SK-N-SH treated with all-trans-retinoic acid at 6 μM for 48 hours (cell line): ENCODE data around the gene KCNT1.

Experiments
- ATAC-seq: fragments of 200-7000 bp; cut with Tn5 transposase; 3 replicates; pipeline ENCODE4 v1.9.1; 2020; ENCODE audit warnings: mild to moderate bottlenecking, moderate library complexity
- ARNTL ChIP-seq: fragments of 450-650 bp; formaldehyde crosslinking; IDR thresholded peaks from 2 replicates; pipeline ENCODE4 v1.5.0; 2020; ENCODE audit warnings: low read depth, mild to moderate bottlenecking, moderate library complexity, borderline replicate concordance
- BACH2 ChIP-seq: fragments of 250-450 bp; sonication (Bioruptor Pico); IDR thresholded peaks from 2 replicates; pipeline ENCODE4 v1.9.0; 2021; ENCODE audit warnings: mild to moderate bottlenecking, borderline replicate concordance
- CSDC2 ChIP-seq: fragments of 250-450 bp; sonication (Bioruptor Pico); IDR thresholded peaks from 2 replicates; pipeline ENCODE4 v1.5.0; 2020; ENCODE audit warnings: mild to moderate bottlenecking, moderate library complexity
- GLIS3 ChIP-seq: fragments of 250-450 bp; sonication (Bioruptor Pico); IDR thresholded peaks from 2 replicates; pipeline ENCODE4 v1.5.0; 2020; ENCODE audit warnings: mild to moderate bottlenecking, moderate library complexity
- ISL1 ChIP-seq: fragments of 250-450 bp; sonication (Bioruptor Pico); IDR thresholded peaks from 2 replicates; pipeline ENCODE4 v2.1.2; 2022; ENCODE audit warnings: mild to moderate bottlenecking, moderate library complexity
- OSR1 ChIP-seq: fragments of 250-450 bp; sonication (Bioruptor Pico); IDR thresholded peaks from 2 replicates; pipeline ENCODE4 v1.8.0; 2022; ENCODE audit warnings: moderate library complexity, mild to moderate bottlenecking, inconsistent platforms
- PATZ1 ChIP-seq: fragments of 250-450 bp; sonication (Bioruptor Pico); IDR thresholded peaks from 2 replicates; pipeline ENCODE4 v1.8.0; 2020; ENCODE audit warnings: mild to moderate bottlenecking, moderate library complexity, borderline replicate concordance
- POU6F1 ChIP-seq: fragments of 250-450 bp; sonication (Bioruptor Pico); IDR thresholded peaks from 2 replicates; pipeline ENCODE4 v1.8.0; 2021; ENCODE audit warnings: low read depth, mild to moderate bottlenecking, moderate library complexity, borderline replicate concordance
- PPARA ChIP-seq: fragments of 250-450 bp; sonication (Bioruptor Pico); IDR thresholded peaks from 2 replicates; pipeline ENCODE4 v1.5.0; 2020; ENCODE audit warnings: mild to moderate bottlenecking, borderline replicate concordance
- RARB ChIP-seq: fragments of 250-450 bp; sonication (Bioruptor Pico); IDR thresholded peaks from 2 replicates; pipeline ENCODE4 v1.8.0; 2021; ENCODE audit warnings: mild to moderate bottlenecking, moderate library complexity
- SNAI2 ChIP-seq: fragments of 250-450 bp; sonication (Bioruptor Pico); IDR thresholded peaks from 2 replicates; pipeline ENCODE4 v1.5.0; 2020; ENCODE audit warnings: mild to moderate bottlenecking, moderate library complexity
- TCF4 ChIP-seq: fragments of 250-450 bp; sonication (Bioruptor Pico); IDR thresholded peaks from 2 replicates; pipeline ENCODE4 v1.8.0; 2021; ENCODE audit warnings: mild to moderate bottlenecking, moderate library complexity, borderline replicate concordance
- TOX ChIP-seq: fragments of 250-450 bp; sonication (Bioruptor Pico); IDR thresholded peaks from 2 replicates; pipeline ENCODE4 v1.8.0; 2021; ENCODE audit warnings: mild to moderate bottlenecking, moderate library complexity, borderline replicate concordance
- TSHZ2 ChIP-seq: fragments of 250-450 bp; sonication (Bioruptor Pico); IDR thresholded peaks from 2 replicates; pipeline ENCODE4 v1.5.0; 2020; ENCODE audit warnings: mild to moderate bottlenecking, moderate library complexity
- ZC3H10 ChIP-seq: fragments of 250-450 bp; sonication (Bioruptor Pico); IDR thresholded peaks from 2 replicates; pipeline ENCODE4 v1.5.1; 2021; ENCODE audit warnings: mild to moderate bottlenecking, moderate library complexity
- ZFP3 ChIP-seq: fragments of 250-450 bp; sonication (Bioruptor Pico); IDR thresholded peaks from 2 replicates; pipeline ENCODE4 v1.5.0; 2020; ENCODE audit warnings: mild to moderate bottlenecking, moderate library complexity
- ZFP30 ChIP-seq: fragments of 450-650 bp; formaldehyde crosslinking; IDR thresholded peaks from 2 replicates; pipeline ENCODE4 v1.5.0; 2022; ENCODE audit warnings: mild to moderate bottlenecking, moderate library complexity
- ZNF565 ChIP-seq: fragments of 450-650 bp; formaldehyde crosslinking; conservative IDR thresholded peaks from 2 replicates; pipeline ENCODE4 v1.5.0; 2020; ENCODE audit warnings: low read depth, mild to moderate bottlenecking, moderate library complexity
- ZNF70 ChIP-seq: fragments of 450-650 bp; formaldehyde crosslinking; IDR thresholded peaks from 2 replicates; pipeline ENCODE4 v1.5.0; 2020; ENCODE audit warnings: mild to moderate bottlenecking, moderate library complexity
- ZNF8 ChIP-seq: fragments of 450-650 bp; formaldehyde crosslinking; IDR thresholded peaks from 2 replicates; pipeline ENCODE4 v1.5.0; 2020; ENCODE audit warnings: mild to moderate bottlenecking, moderate library complexity
- TF ChIP-seq, protein P1 (sequence below): fragments of 250-450 bp; sonication (Bioruptor Pico); IDR thresholded peaks from 2 replicates; pipeline ENCODE4 v1.5.1; 2021; ENCODE audit warnings: mild to moderate bottlenecking, moderate library complexity
- TF ChIP-seq, protein P2 (sequence below): fragments of 250-450 bp; sonication (Bioruptor Pico); IDR thresholded peaks from 2 replicates; pipeline ENCODE4 v1.5.1; 2020; ENCODE audit warnings: low read depth, mild to moderate bottlenecking, moderate library complexity

Gene KCNT1

GRCh38 chr9:135780086-135780485 lies 78.1 kb downstream of the KCNT1 start:
- no peak for ATAC-seq

GRCh38 chr9:135780626-135781025 lies 78.6 kb downstream of the KCNT1 start:
- no peak for ATAC-seq
- no peak for TF ChIP-seq ZFP3 (CRISPR knock-in tag)
- no peak for TF ChIP-seq ARNTL (CRISPR knock-in tag)

More at GRCh38 chr9:135780086-135780485, 78.1 kb downstream of the KCNT1 start:
- TF ChIP-seq ZFP30 (CRISPR knock-in tag) (no peak), OSR1 (no peak), TSHZ2 (CRISPR knock-in tag) (no peak), ZC3H10 (CRISPR knock-in tag) (no peak), TOX (CRISPR knock-in tag) (no peak), ISL1 (CRISPR knock-in tag) (no peak), ZNF70 (CRISPR knock-in tag) (no peak), ARNTL (CRISPR knock-in tag) (no peak)
- TF ChIP-seq, protein P1, sequence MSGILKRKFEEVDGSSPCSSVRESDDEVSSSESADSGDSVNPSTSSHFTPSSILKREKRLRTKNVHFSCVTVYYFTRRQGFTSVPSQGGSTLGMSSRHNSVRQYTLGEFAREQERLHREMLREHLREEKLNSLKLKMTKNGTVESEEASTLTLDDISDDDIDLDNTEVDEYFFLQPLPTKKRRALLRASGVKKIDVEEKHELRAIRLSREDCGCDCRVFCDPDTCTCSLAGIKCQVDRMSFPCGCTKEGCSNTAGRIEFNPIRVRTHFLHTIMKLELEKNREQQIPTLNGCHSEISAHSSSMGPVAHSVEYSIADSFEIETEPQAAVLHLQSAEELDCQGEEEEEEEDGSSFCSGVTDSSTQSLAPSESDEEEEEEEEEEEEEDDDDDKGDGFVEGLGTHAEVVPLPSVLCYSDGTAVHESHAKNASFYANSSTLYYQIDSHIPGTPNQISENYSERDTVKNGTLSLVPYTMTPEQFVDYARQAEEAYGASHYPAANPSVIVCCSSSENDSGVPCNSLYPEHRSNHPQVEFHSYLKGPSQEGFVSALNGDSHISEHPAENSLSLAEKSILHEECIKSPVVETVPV = no peak

- ATAC-seq = no peak
- TF ChIP-seq CSDC2 (CRISPR knock-in tag) (no peak), PATZ1 (CRISPR knock-in tag) (no peak), BACH2 (no peak), RARB (CRISPR knock-in tag) (no peak), TOX (CRISPR knock-in tag) (no peak), PPARA (CRISPR knock-in tag) (no peak), ZNF70 (CRISPR knock-in tag) (no peak), ZNF8 (CRISPR knock-in tag) (no peak), POU6F1 (no peak), ISL1 (CRISPR knock-in tag) (no peak), ARNTL (CRISPR knock-in tag) (no peak), TSHZ2 (CRISPR knock-in tag) (no peak), ZNF565 (CRISPR knock-in tag) (no peak), TCF4 (CRISPR knock-in tag) (no peak), ZFP30 (CRISPR knock-in tag) (no peak), SNAI2 (CRISPR knock-in tag) (no peak), GLIS3 (CRISPR knock-in tag) (no peak)
- TF ChIP-seq, protein P1 = no peak
- TF ChIP-seq, protein P2, sequence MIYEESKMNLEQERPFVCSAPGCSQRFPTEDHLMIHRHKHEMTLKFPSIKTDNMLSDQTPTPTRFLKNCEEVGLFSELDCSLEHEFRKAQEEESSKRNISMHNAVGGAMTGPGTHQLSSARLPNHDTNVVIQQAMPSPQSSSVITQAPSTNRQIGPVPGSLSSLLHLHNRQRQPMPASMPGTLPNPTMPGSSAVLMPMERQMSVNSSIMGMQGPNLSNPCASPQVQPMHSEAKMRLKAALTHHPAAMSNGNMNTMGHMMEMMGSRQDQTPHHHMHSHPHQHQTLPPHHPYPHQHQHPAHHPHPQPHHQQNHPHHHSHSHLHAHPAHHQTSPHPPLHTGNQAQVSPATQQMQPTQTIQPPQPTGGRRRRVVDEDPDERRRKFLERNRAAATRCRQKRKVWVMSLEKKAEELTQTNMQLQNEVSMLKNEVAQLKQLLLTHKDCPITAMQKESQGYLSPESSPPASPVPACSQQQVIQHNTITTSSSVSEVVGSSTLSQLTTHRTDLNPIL (CRISPR knock-in tag) = no peak
- TF ChIP-seq, all 23 proteins: peak for 0
Measured at GRCh38 chr9:135782946-135783345, 81.0 kb downstream of the KCNT1 start.
